Endothelial cell of umbilical vein (primary cell): ENCODE results near the gene TPM1. TPM values are rescaled to one million over a fixed set of nuclear protein-coding genes. Genes with fewer than 3 reads are reported as not detected.

Experiments
- BruUV-seq: library from RNA; stranded (reverse); fragments of 400-500 nt; replicated peaks from 2 replicates; lab custom pipeline; 2021; lab: Mats Ljungman, UMichigan
- CTCF ChIA-PET: fragments of 300-600, 350-600 bp; sonication (Branson Sonifier 250); formaldehyde crosslinking; loops from one replicate; lab custom pipeline; 2021; ENCODE audit warnings: antibody characterized with exemption, inconsistent platforms; lab: Charles Lee
- POLR2A ChIA-PET: fragments of 300-600, 350-600 bp; sonication (Branson Sonifier 250); formaldehyde crosslinking; loops from one replicate; lab custom pipeline; 2021; ENCODE audit warnings: antibody characterized with exemption, inconsistent platforms; lab: Charles Lee
- DNase-seq: peaks from one replicate; pipeline ENCODE4 v3.0.0-alpha.2; 2011; ENCODE audit warnings: low read depth, low spot score
- FAIRE-seq: peaks from 2 replicates; lab custom pipeline; 2011; peaks lifted over from hg19 to GRCh38; lab: Jason Lieb, UNC
- H2AFZ ChIP-seq: 2 replicates; pipeline ENCODE4 v1.6.0; 2012; ENCODE audit warnings: low read depth, low read length, control low read depth, inconsistent platforms
- H3K27ac ChIP-seq: 2 replicates; pipeline ENCODE4 v1.5.1; 2011; ENCODE audit warnings: low read depth, mild to moderate bottlenecking, control low read depth, low read length, moderate library complexity; ENCODE audit not compliant: insufficient read depth
- H3K27me3 ChIP-seq, 2 experiments: 2 replicates each; pipeline versions ENCODE4 v1.6.0 to v1.6.1; 2011; ENCODE audit warnings: low read length in 2 of 2, mixed read lengths in 1 of 2; ENCODE audit not compliant: control insufficient read depth in 2 of 2, insufficient read depth in 2 of 2
- H3K36me3 ChIP-seq, 2 experiments: 2 replicates in 1 of 2; 3 replicates in 1 of 2; pipeline ENCODE4 v1.5.1; 2011; ENCODE audit warnings: low read length in 2 of 2, mild to moderate bottlenecking in 1 of 2, moderate library complexity in 1 of 2; ENCODE audit not compliant: control insufficient read depth in 2 of 2, insufficient read depth in 2 of 2; ENCODE audit errors: extremely low read depth in 1 of 2
- H3K4me1 ChIP-seq: 3 replicates; pipeline ENCODE4 v1.5.1; 2011; ENCODE audit warnings: mild to moderate bottlenecking, low read length; ENCODE audit not compliant: control insufficient read depth, insufficient read depth; ENCODE audit errors: extremely low read depth
- H3K4me2 ChIP-seq: 2 replicates; pipeline ENCODE4 v1.6.1; 2011; ENCODE audit warnings: low read length, control low read depth, mixed read lengths; ENCODE audit not compliant: insufficient read depth
- H3K4me3 ChIP-seq, 3 experiments: fragments of 200-600 bp in 1 of 3; sonication (generic), shearing (Covaris generic) in 1 of 3; replicated peaks in 1 of 3; 2 replicates each; pipeline ENCODE4 v1.5.1; 2011 to 2016; ENCODE audit warnings: control low read depth in 3 of 3, low read length in 3 of 3, mild to moderate bottlenecking in 2 of 3, inconsistent platforms in 1 of 3, low read depth in 1 of 3, moderate library complexity in 1 of 3; ENCODE audit not compliant: insufficient read depth in 1 of 3
- H3K79me2 ChIP-seq: 2 replicates; pipeline ENCODE4 v1.6.0; 2012; ENCODE audit warnings: low read length, inconsistent platforms; ENCODE audit not compliant: control insufficient read depth, insufficient read depth
- H3K9ac ChIP-seq: replicated peaks from 2 replicates; pipeline ENCODE3; 2011; ENCODE audit warnings: low read length, control low read depth; ENCODE audit not compliant: insufficient read depth; ENCODE audit errors: extremely low read depth
- H3K9me1 ChIP-seq: replicated peaks from 3 replicates; pipeline ENCODE4 v1.6.0; 2011; ENCODE audit warnings: mild to moderate bottlenecking, low read length; ENCODE audit not compliant: control insufficient read depth, insufficient read depth; ENCODE audit errors: extremely low read depth
- H3K9me3 ChIP-seq: replicated peaks from 2 replicates; pipeline ENCODE4 v1.5.1; 2012; ENCODE audit warnings: low read length, inconsistent platforms; ENCODE audit not compliant: control insufficient read depth, insufficient read depth
- H4K20me1 ChIP-seq: replicated peaks from 2 replicates; pipeline ENCODE3; 2011; ENCODE audit warnings: mild to moderate bottlenecking, low read length; ENCODE audit not compliant: control insufficient read depth, insufficient read depth; ENCODE audit errors: extremely low read depth
- CTCF ChIP-seq, 2 donors: IDR thresholded peaks; 1 replicate in 1 of 2; 2 replicates in 1 of 2; pipeline ENCODE4 v1.5.1; 2011; ENCODE audit warnings: low read length in 2 of 2, mild to moderate bottlenecking in 2 of 2, moderate library complexity in 2 of 2, control low read depth in 1 of 2, inconsistent platforms in 1 of 2, low read depth in 1 of 2; ENCODE audit not compliant: insufficient read depth in 1 of 2; ENCODE audit errors: extremely low read depth in 1 of 2
- EZH2 ChIP-seq: IDR thresholded peaks from 2 replicates; pipeline ENCODE4 v1.6.1; 2012; ENCODE audit warnings: borderline replicate concordance, low read depth, mild to moderate bottlenecking, moderate library complexity, low read length, inconsistent platforms; ENCODE audit not compliant: severe bottlenecking
- GATA2 ChIP-seq: IDR thresholded peaks from 2 replicates; pipeline ENCODE4 v1.7.0; 2011; ENCODE audit warnings: low read depth, mild to moderate bottlenecking, moderate library complexity, mixed read lengths, low read length; ENCODE audit not compliant: insufficient read length, insufficient read depth
- MAX ChIP-seq: IDR thresholded peaks from 2 replicates; pipeline ENCODE4 v1.6.1; 2011; ENCODE audit not compliant: insufficient read depth, insufficient read length
- POLR2AphosphoS5 ChIP-seq: IDR thresholded peaks from 2 replicates; pipeline ENCODE4 v1.6.1; 2012; ENCODE audit warnings: low read depth, mild to moderate bottlenecking, control low read depth, low read length, moderate library complexity; ENCODE audit not compliant: insufficient read depth
- dilution Hi-C: fragments of 300-500 bp; cut with MboI; formaldehyde crosslinking; loops from one replicate; pipeline ENCODE4 v1.15.0; 2019; ENCODE audit warnings: low sequenced_read_pairs; ENCODE audit not compliant: extremely low pct_ligation_motif_present
- intact Hi-C: fragments of 100-400 bp; cut with micrococcal nuclease; formaldehyde crosslinking; loops from one replicate; pipeline ENCODE4 v1.10.0; 2022
- polyA plus RNA-seq, 4 experiments: library from polyadenylated mRNA; depleted of rRNA in 3 of 4; stranded (reverse) in 3 of 4; unstranded in 1 of 4; fragments of >200 nt; gene quantifications; 2 replicates each; pipeline versions ENCODE4 v1.2.1 to v1.2.3, GENCODE V29; 2011 to 2012; ENCODE audit warnings: missing spikeins in 1 of 4
- total RNA-seq: library from RNA; stranded (reverse); gene quantifications from 2 replicates; pipeline ENCODE4 v1.2.3, GENCODE V29; 2021

TPM1 gene
- total and polyA plus RNA-seq, 2 donors (not counting 3 experiments of a cell fraction or from before 2014, with no cell fraction given) = 518 to 558 TPM

GRCh38 chr15:63045465-63045840 is 2.9 kb downstream of the TPM1 start:
- DNase-seq = peak; percentile 49
- intact Hi-C loops = no loop called here
- H3K36me3 ChIP-seq = peaks cover 2 to 8% of the 10 kb centered on the region in 2 experiments

GRCh38 chr15:63045879-63046278 is 3.3 kb downstream of the TPM1 start:
- no peaks in the 10 kb centered on the region for H3K27me3 ChIP-seq
- no peak overlapping the region for H2AFZ ChIP-seq
- H3K9ac ChIP-seq = peak overlapping the region; percentile 97
- no peak for DNase-seq
- CTCF ChIA-PET = interaction anchor here (1.6 to 5.5 kb wide), 6 partner anchors 89 to 263 kb away, joined by 4 to 48 read pairs (median 10); no protein-coding TSS in a partner anchor
- TF ChIP-seq CTCF (IDR thresholded peaks at IDR 0.05; ENCODE audit: extremely low read depth in 1 of 2, insufficient read depth in 1 of 2, low read depth in 1 of 2, low read length in 2 of 2) = no peak
- TF ChIP-seq POLR2AphosphoS5 = no peak
- no peak for TF ChIP-seq EZH2
- no peak for TF ChIP-seq MAX
- dilution Hi-C loops = no loop called here
- no peak for FAIRE-seq
- no peaks in the 10 kb centered on the region for H3K9me1 ChIP-seq
- H3K79me2 ChIP-seq = peaks cover 75% of the 10 kb centered on the region
- H3K4me2 ChIP-seq = peak overlapping the region; percentile 96
- peaks cover 2 to 8% of the 10 kb centered on the region in 2 experiments for H3K36me3 ChIP-seq
- POLR2A ChIA-PET = interaction anchor here (1.3 to 6.6 kb wide), 2 partner anchors 9 to 150 kb away, joined by 3 to 70 read pairs; no protein-coding TSS in a partner anchor
- BruUV-seq = no TSS peak
- peak overlapping the region; percentile 87 for H3K27ac ChIP-seq
- peaks cover 59% of the 10 kb centered on the region for H3K4me1 ChIP-seq
- H3K4me3 ChIP-seq = peak overlapping the region in 2 of 3 experiments; percentile 77 to 95
- H3K9me3 ChIP-seq = no peaks in the 10 kb centered on the region
- intact Hi-C loops = no loop called here
- H4K20me1 ChIP-seq = no peaks in the 10 kb centered on the region

More at GRCh38 chr15:63045465-63045840, 2.9 kb downstream of the TPM1 start:
- CTCF ChIA-PET = interaction anchor here (1.0 to 5.5 kb wide), 6 partner anchors 88 to 262 kb away, joined by 3 to 48 read pairs (median 7); no protein-coding TSS in a partner anchor
- Histone ChIP-seq H4K20me1 (no peaks in the 10 kb centered on the region), H3K4me3 (peak overlapping the region; percentile 77 to 95 (median 83)), H3K27ac (peak overlapping the region; percentile 87), H3K9me3 (no peaks in the 10 kb centered on the region), H3K4me2 (peak overlapping the region; percentile 96), H3K4me1 (peaks cover 55% of the 10 kb centered on the region), H3K9ac (peak overlapping the region; percentile 97), H3K79me2 (peaks cover 70% of the 10 kb centered on the region), H3K27me3 (no peaks in the 10 kb centered on the region), H3K9me1 (no peaks in the 10 kb centered on the region), H2AFZ (no peak overlapping the region)
- FAIRE-seq = no peak
- dilution Hi-C loops = no loop called here
- no TSS peak for BruUV-seq
- no peak for TF ChIP-seq MAX
- peak; percentile 56 for TF ChIP-seq GATA2
- POLR2A ChIA-PET = interaction anchor here (0.6 to 6.6 kb wide), 4 partner anchors 9 to 262 kb away, joined by 3 to 70 read pairs (median 5); no protein-coding TSS in a partner anchor
